Putamen (tissue), 1 donor: ENCODE results near the gene MAPK7.

Source experiments
- DNase-seq: peaks from one replicate; pipeline ENCODE4 v3.0.0-alpha.2; 2016; ENCODE audit warnings: low spot score

Gene MAPK7

DNA sequence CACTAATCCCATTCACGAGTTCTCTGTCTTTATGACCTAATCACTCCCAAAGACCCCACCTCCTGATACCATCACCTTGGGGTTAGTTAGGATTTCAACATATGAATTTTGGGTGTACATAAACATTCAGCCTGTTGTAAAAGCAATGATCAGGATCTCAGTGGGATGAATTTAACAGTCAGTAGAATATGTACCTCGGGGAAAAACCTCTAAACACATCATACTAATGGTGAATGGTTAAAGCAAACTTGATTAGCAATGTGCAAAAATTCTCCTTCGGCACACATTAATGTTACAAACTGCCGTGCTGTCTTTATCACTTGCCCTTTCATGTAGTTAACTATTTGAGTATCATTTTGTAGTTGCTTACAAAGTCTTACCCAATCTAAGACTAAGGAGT, 42.9 kb downstream of the MAPK7 start:
- no peak for DNase-seq

DNA sequence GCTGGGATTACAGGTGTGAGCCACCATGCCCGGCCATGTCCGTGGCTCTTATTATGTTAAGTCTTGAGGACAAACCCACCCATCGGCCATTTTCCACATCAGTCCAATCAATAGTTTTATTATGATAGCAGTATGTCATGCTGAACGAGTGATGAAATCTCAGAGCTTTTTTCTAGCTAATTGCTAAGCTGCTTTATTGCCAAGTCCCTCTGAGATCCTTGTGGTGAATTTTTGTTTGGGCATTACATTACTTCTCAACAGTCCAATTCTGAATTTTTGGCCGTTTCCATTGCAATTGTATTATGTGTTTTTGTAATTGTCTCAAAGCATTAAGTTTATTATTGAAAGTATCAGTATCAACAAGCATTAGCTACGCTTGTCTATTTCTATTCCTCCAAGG, 43.6 kb downstream of the MAPK7 start:
- DNase-seq, result no peak

DNA sequence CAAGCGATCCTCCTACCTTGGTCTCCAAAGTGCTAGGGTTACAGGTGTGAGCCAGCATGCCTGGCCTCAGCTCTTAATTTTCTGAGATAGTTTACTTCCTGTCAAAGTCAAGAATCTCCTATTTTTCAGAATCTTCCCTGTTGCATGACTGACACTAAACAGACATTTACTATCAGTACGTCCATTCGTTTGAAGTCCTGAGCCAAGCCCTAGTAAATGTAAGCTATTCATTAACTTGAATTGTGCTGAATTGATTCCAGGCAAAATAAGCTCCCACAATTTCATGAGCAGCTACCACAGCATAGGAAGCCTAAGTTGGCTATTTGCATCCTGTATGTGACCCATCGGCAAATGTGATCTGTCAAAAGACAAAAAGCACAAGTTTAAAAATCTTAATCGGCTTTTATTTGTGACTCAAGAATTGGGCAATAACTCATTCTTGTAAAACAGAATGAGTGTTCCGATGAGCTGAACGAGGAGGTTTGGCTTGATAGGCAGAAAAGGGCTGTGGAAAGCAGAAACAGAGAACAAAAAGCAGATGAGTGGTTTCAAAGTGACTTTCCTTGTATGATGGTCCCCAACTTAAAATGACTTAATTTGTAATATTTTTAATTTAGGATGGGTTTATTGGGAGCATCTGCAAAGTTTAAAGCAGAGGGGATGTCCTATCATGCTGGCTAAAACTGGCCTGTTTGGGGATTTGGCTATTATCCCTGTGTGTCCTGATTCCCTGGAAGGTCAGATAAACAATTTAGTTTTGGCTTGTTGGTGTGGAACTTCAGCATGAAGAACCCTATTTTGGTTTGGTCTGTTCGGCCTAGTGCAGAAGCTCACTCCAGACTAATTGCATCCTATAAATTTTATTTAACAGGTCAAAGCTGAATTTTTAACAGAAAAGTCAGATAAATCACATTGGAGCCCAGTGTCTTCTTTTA, 46.9 kb downstream of the MAPK7 start:
- no peak for DNase-seq

DNA sequence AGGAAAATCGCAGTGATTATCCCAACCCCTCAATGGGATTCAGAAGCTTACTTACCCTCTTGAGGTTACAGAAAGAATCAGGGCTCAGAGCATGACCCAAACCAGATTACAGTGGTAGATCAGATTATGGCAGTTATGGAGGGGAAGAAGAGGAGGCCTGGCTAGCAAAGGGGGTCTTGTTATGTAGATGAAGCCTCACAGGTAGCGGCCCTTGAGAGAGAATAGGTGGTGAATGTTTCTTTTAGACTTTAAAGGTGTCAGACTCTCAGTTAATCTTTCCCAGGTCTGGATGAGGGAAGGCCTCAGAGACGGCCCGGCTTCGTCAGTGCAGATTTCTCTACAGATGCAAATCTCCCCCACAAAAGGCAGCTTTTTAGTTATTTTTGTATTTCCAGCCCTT, 48.3 kb downstream of the MAPK7 start:
- no peak for DNase-seq

DNA sequence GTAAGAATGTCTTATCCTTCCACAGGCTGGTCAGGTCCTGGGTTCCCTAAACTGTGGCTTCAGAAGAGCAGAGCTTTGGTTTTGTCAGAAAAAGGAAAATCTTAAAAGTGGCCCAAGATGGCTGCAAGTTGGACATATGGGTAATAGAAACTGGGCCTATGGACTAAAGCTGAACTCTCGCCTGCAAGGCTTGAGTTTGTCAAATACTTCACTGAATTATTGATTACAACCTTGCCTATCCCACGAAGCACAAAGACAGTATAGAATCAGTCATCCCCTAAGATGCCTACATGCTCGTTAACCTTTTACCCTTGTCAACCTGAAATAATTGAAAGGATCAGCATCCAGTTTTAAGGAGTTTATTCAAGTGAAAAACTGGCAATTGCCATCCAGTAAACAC, 53.4 kb downstream of the MAPK7 start:
- DNase-seq, result no peak
